Gastroesophageal sphincter (tissue), 4 donors: Measurements from ENCODE around the gene BMP8B. TPM values are rescaled to one million over a fixed set of nuclear protein-coding genes. Genes with fewer than 3 reads are reported as not detected.
"Not testable (repeated sequence)": the region's sequence is repeated elsewhere in the genome, so short reads cannot be mapped to it uniquely, and the experiment has no call there.

Experiments used
- ATAC-seq: fragments of 150-250 bp; one replicate; pipeline ENCODE4 v1.9.1; 2016; ENCODE audit warnings: mild to moderate bottlenecking, moderate library complexity
- H3K27ac ChIP-seq, 4 donors: fragments of 200-600 bp; sonication (generic) in 3 of 4; 1 replicate in 3 of 4; 2 replicates in 1 of 4; pipeline ENCODE4 v1.5.1; 2016 to 2019
- H3K27me3 ChIP-seq: fragments of 200-600 bp; sonication (generic); one replicate; pipeline ENCODE4 v1.5.1; 2019
- H3K36me3 ChIP-seq, 2 donors: fragments of 200-600 bp; sonication (generic); one replicate each; pipeline ENCODE4 v1.5.1; 2019; ENCODE audit warnings: control low read depth in 1 of 2
- H3K4me1 ChIP-seq, 3 donors: fragments of 200-600 bp; sonication (generic); 1 replicate in 2 of 3; 2 replicates in 1 of 3; pipeline ENCODE4 v1.5.1; 2016 to 2019; ENCODE audit warnings: control low read depth in 2 of 3
- H3K4me3 ChIP-seq, 2 donors: fragments of 200-600 bp; sonication (generic); one replicate each; pipeline ENCODE4 v1.5.1; 2019; ENCODE audit warnings: mild to moderate bottlenecking in 1 of 2, moderate library complexity in 1 of 2
- H3K9me3 ChIP-seq, 3 donors: fragments of 200-600 bp; sonication (generic); one replicate each; pipeline ENCODE4 v1.5.1; 2017 to 2019; ENCODE audit warnings: control low read depth in 2 of 3
- EP300 ChIP-seq: sonication (generic); formaldehyde crosslinking; IDR thresholded peaks from one replicate; pipeline ENCODE4 v1.6.1; 2017; ENCODE audit warnings: antibody characterized with exemption, mild to moderate bottlenecking
- POLR2A ChIP-seq, 2 donors: fragments of 450-650 bp; IDR thresholded peaks; one replicate each; pipeline ENCODE4 v1.6.1; 2017; ENCODE audit warnings: antibody characterized with exemption in 2 of 2, mild to moderate bottlenecking in 2 of 2, moderate library complexity in 1 of 2
- POLR2AphosphoS5 ChIP-seq: sonication (generic); formaldehyde crosslinking; IDR thresholded peaks from one replicate; pipeline ENCODE4 v1.6.1; 2017; ENCODE audit warnings: antibody characterized with exemption
- WGBS, 2 donors: methylation state at CpG; one replicate each; pipeline ENCODE4 v1.1.5; 2018; ENCODE audit warnings: low coverage in 1 of 2; 5-methylcytosine and 5-hydroxymethylcytosine counted together
- total RNA-seq, 4 donors: library from RNA; depleted of rRNA; stranded (reverse); fragments of >200 nt; gene quantifications; one replicate each; pipeline ENCODE4 v1.1.0, GENCODE V29; 2016
- TF ChIP-seq, protein P1 (sequence below), 4 experiments: fragments of 200-600 bp in 2 of 4; fragments of 450-650 bp in 2 of 4; sonication (generic) in 1 of 4; IDR thresholded peaks; one replicate each; pipeline ENCODE4 v1.5.1; 2017 to 2019; ENCODE audit warnings: antibody characterized with exemption in 4 of 4, mild to moderate bottlenecking in 2 of 4, moderate library complexity in 2 of 4

Gene BMP8B
- total RNA-seq, 4 donors from 2014 or later, result 2.0 to 4.5 (median 2.2) TPM

DNA sequence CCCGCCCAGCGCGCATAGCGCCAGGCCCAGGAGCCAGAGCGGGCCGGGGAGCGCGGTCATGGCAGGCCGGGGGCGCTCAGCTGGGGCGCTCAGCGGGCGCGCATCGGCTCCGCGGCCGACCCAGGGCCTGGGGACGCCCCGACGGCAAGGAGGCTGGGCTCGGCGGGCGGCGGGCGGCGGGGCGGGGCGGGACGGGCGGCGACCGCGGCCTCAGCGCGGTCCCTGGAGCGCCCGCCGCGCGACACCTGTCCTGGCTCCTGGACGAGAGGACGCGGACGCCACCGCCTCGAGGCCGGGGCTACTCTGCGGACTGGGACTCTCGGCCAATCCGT, 273 bp downstream of the BMP8B start:
- Histone ChIP-seq H3K27me3 (peaks cover 69% of the 10 kb centered on the region), H3K27ac (no peak overlapping the region), H3K36me3 (no peaks in the 10 kb centered on the region), H3K4me3 (peak overlapping the region; percentile 25 to 64), H3K4me1 (peaks cover 0 to 16% (median 3%) of the 10 kb centered on the region in 3 donors), H3K9me3 (no peaks in the 10 kb centered on the region)
- TF ChIP-seq POLR2A (IDR thresholded peaks at IDR 0.05) (no peak), POLR2AphosphoS5 (no peak), EP300 (no peak)
- TF ChIP-seq, protein P1, sequence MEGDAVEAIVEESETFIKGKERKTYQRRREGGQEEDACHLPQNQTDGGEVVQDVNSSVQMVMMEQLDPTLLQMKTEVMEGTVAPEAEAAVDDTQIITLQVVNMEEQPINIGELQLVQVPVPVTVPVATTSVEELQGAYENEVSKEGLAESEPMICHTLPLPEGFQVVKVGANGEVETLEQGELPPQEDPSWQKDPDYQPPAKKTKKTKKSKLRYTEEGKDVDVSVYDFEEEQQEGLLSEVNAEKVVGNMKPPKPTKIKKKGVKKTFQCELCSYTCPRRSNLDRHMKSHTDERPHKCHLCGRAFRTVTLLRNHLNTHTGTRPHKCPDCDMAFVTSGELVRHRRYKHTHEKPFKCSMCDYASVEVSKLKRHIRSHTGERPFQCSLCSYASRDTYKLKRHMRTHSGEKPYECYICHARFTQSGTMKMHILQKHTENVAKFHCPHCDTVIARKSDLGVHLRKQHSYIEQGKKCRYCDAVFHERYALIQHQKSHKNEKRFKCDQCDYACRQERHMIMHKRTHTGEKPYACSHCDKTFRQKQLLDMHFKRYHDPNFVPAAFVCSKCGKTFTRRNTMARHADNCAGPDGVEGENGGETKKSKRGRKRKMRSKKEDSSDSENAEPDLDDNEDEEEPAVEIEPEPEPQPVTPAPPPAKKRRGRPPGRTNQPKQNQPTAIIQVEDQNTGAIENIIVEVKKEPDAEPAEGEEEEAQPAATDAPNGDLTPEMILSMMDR (IDR thresholded peaks at IDR 0.05), result no peak
- no CpG with 5 or more reads among the region's 51 CpGs for WGBS, 2 donors
- ATAC-seq, result no peak

DNA sequence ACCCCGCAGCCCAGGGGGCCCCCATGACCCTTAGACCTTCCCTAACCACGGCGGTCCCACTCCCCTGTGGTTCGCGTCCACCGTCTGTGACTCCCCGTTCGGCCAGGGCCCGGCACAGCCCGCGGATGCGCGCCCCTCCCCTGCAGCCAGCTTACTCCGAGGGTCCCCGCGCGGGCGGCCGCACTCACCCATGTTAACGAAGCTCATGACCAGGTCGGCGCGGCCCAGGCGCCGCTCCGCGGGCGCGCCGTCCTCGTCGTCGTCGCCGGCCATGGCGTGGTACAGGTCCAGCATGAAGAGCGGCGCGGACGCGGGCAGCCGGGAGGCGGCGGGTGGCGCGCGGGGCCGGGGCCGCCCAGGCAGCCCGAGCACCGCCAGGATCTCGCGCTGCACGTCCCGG, 701 bp downstream of the BMP8B start:
- peak overlapping the region in 1 of 2 donors; percentile 64 for H3K4me3 ChIP-seq
- no CpG with 5 or more reads among the region's 55 CpGs for WGBS, 2 donors
- H3K9me3 ChIP-seq, ATAC-seq, H3K27ac ChIP-seq, H3K36me3 ChIP-seq: not testable (repeated sequence)
- peaks cover 66% of the 10 kb centered on the region for H3K27me3 ChIP-seq
- peaks cover 0 to 16% (median 3%) of the 10 kb centered on the region in 3 donors for H3K4me1 ChIP-seq

DNA sequence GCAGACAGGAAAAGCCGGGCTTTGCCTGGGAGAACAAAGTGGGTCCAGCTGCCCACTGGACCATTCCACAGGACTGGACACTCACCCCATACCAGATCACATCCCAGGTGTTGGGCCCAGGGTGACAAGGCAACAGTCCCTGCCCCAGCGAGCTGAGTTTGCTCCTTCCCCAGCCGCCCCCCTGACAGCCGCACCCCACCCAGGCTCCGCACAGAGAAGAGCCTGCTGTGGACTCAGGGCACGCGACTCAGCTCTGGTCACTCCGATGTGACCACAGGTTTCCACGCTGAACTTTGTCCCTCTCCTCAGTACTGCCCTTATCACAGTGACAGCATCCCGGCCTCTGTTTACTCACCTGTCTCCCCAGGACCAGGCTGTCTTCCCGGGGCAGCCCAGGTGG, 1.2 kb downstream of the BMP8B start:
- peaks cover 61% of the 10 kb centered on the region for H3K27me3 ChIP-seq

DNA sequence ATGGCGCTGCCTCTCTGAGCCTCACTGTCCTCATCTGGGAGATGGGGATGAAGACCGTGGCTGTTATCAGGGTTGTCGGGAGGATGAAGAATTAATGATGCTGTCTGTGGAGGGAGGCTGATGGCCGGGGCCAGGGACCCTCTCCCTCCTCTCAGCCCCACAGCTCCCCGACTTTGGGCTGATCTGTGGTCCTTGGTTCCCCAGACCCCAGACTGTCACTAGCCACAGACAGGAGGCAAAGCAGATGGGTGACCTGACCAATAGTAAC, 1.6 kb downstream of the BMP8B start:
- ATAC-seq, H3K9me3 ChIP-seq, H3K36me3 ChIP-seq, H3K27ac ChIP-seq, H3K4me3 ChIP-seq: not testable (repeated sequence)
- H3K27me3 ChIP-seq, result peaks cover 57% of the 10 kb centered on the region
- WGBS, 2 donors, result 100% methylated on average over 1 of the region's 5 CpGs; no CpG with 5 or more reads in 1 of the 2 donors
- peaks cover 0 to 16% (median 3%) of the 10 kb centered on the region in 3 donors for H3K4me1 ChIP-seq

More for the DNA sequence above, 1.2 kb downstream of the BMP8B start:
- ATAC-seq, result no peak
- 40 to 46% methylated on average over 1 to 5 of the region's 11 CpGs for WGBS, 2 donors
- H3K9me3 ChIP-seq, result no peaks in the 10 kb centered on the region
- no peak overlapping the region for H3K27ac ChIP-seq
- H3K4me1 ChIP-seq, result peaks cover 0 to 16% (median 3%) of the 10 kb centered on the region in 3 donors
- no peak for TF ChIP-seq POLR2AphosphoS5
- TF ChIP-seq EP300, result no peak
- TF ChIP-seq, protein P1 (IDR thresholded peaks at IDR 0.05), result no peak
- no peak for TF ChIP-seq POLR2A (IDR thresholded peaks at IDR 0.05)
- H3K36me3 ChIP-seq, result no peaks in the 10 kb centered on the region
- peak overlapping the region in 1 of 2 donors; percentile 64 for H3K4me3 ChIP-seq

DNA sequence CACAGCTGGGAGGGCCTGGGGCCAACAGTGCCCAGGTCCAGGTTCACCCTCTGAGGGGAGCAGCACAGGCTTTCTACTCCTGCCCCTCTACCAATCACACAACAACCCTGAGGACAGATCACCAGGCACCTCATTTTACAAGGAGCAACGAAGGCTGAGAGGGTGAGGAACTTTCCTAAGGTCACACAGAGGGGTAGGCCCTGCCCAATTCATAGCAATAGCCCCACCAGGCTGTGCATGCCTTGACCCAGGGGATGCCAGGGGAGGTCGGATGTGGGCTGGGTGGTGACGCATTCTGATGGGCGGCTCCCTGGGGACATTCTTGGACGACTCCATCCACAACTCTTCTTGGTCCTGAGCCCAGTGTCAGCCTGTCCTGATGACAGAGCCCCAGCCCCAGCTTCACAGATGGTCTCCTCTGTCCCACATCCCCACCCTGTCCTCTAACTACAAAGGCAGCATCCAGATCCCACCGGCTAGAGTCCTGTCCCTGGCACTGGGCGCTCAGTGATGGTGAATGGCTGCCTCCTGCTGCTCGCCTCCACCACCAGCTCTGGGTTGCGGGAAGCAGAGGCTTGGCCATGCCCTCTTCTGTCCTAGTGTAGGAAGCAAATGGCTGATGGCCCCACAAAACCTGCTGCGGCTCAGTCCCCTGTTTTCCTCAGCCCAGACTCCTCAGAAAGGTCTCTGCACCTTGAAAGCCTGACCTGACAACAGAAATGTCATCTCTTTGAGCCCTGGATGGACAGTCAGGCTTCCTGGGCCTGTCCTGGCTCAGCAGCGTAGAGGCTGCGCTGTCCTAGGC, 2.2 kb downstream of the BMP8B start:
- ATAC-seq, H3K27ac ChIP-seq, H3K9me3 ChIP-seq, H3K36me3 ChIP-seq, H3K4me3 ChIP-seq: not testable (repeated sequence)
- Histone ChIP-seq H3K4me1 (peaks cover 0 to 16% (median 3%) of the 10 kb centered on the region in 3 donors), H3K27me3 (peaks cover 52% of the 10 kb centered on the region)
- 100% methylated on average over 2 of the region's 12 CpGs; no CpG with 5 or more reads in 1 of the 2 donors for WGBS, 2 donors

DNA sequence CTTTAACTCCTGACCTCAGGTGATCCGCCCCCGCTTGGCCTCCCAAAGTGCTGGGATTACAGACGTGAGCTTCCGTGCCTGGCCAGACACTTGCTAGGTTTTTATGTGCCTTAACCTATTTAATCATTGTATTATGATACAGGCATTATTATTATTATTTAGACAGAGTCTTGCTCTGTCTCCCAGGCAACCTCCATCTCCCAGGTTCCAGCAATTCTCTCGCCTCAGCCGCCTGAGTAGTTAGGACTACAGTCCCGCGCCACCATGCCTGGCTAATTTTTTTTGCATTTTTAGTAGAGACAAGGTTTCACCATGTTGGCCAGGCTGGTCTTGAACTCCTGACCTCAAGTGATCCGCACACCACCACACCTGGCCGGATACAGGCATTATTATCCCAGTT, 6.0 kb downstream of the BMP8B start:
- H3K27me3 ChIP-seq, result peaks cover 25% of the 10 kb centered on the region
- H3K4me1 ChIP-seq, H3K4me3 ChIP-seq, H3K27ac ChIP-seq, ATAC-seq, H3K9me3 ChIP-seq, H3K36me3 ChIP-seq: not testable (repeated sequence)
- 87 to 91% methylated on average over 4 to 10 of the region's 10 CpGs for WGBS, 2 donors

DNA sequence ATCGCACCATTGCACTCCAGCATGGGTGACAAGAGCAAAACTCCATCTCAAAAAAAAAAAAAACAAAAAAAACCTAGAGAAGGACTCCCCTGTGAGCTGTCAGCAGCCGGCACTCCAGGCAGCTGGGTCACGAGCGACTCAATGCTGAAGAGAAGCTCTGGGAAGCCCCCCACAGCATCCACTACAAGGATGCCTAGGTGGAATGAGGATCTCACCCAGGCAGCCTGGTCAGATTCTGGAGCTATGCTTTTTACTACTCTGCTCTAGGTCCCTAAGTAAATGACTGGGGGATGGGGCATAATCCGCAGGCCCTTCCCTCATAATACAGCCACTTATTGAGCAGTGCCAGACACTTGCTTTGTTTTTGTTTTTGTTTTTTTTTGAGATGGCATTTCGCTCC, 6.6 kb downstream of the BMP8B start:
- TF ChIP-seq POLR2A (IDR thresholded peaks at IDR 0.05) (no peak), POLR2AphosphoS5 (no peak), EP300 (no peak)
- TF ChIP-seq, protein P1 (IDR thresholded peaks at IDR 0.05), result no peak
- peaks cover 24% of the 10 kb centered on the region for H3K27me3 ChIP-seq
- no peaks in the 10 kb centered on the region for H3K4me1 ChIP-seq
- no peak overlapping the region for H3K4me3 ChIP-seq
- no peaks in the 10 kb centered on the region for H3K36me3 ChIP-seq
- 74 to 77% methylated on average over 4 to 6 of the region's 6 CpGs for WGBS, 2 donors
- no peaks in the 10 kb centered on the region for H3K9me3 ChIP-seq
- H3K27ac ChIP-seq, result no peak overlapping the region
- ATAC-seq, result no peak
